Measurements from ENCODE around the gene CD200. TPM values are rescaled to one million over a fixed set of nuclear protein-coding genes. Genes with fewer than 3 reads are reported as not detected.

CD200 gene
- total and polyA plus RNA-seq, 11 donors = 0.26 to 23.9 (median 0.81) TPM

DNA sequence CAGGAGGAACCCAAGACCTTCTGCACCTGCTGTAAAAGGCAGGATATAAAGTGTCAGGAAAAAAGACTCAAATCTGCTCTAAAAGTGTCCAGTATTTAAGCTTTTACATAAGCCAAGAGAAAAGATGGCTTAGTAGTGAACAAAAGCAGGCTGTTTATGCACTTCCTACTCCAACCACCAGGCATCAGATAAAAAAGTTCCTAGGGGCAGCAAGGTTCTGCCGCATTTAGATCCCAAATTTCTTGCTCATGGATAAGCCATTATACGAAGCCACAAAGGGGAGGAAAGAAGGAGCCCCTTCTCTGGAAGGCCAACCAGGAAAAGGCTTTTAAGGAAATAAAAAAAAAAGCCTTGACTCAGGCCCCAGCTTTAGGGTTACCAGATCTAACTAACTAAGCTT, 28.3 kb upstream of the CD200 start:
- intact Hi-C loops (cut with DNase I) = no loop called here
- H3K4me1 ChIP-seq = peaks cover 0 to 20% (median 14%) of the 10 kb centered on the region in 12 donors
- no peaks in the 10 kb centered on the region for H3K27me3 ChIP-seq
- peak overlapping the region in 1 of 12 donors; percentile 39 for H3K27ac ChIP-seq
- ATAC-seq (no peak), DNase-seq (no peak)
- no peaks in the 10 kb centered on the region for H3K9me3 ChIP-seq
- peak overlapping the region in 9 of 12 donors; percentile 44 to 66 (median 49) for H3K4me3 ChIP-seq
- no peak for TF ChIP-seq POLR2A (IDR thresholded peaks at IDR 0.05)
- TF ChIP-seq, protein P1, sequence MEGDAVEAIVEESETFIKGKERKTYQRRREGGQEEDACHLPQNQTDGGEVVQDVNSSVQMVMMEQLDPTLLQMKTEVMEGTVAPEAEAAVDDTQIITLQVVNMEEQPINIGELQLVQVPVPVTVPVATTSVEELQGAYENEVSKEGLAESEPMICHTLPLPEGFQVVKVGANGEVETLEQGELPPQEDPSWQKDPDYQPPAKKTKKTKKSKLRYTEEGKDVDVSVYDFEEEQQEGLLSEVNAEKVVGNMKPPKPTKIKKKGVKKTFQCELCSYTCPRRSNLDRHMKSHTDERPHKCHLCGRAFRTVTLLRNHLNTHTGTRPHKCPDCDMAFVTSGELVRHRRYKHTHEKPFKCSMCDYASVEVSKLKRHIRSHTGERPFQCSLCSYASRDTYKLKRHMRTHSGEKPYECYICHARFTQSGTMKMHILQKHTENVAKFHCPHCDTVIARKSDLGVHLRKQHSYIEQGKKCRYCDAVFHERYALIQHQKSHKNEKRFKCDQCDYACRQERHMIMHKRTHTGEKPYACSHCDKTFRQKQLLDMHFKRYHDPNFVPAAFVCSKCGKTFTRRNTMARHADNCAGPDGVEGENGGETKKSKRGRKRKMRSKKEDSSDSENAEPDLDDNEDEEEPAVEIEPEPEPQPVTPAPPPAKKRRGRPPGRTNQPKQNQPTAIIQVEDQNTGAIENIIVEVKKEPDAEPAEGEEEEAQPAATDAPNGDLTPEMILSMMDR (IDR thresholded peaks at IDR 0.05) = peak in 5 of 12 donors; percentile 16 to 34 (median 27)
- WGBS, 4 donors = 47 to 65% (median 55%) methylated on average over 2 of the region's 2 CpGs
- no peaks in the 10 kb centered on the region for H3K36me3 ChIP-seq

DNA sequence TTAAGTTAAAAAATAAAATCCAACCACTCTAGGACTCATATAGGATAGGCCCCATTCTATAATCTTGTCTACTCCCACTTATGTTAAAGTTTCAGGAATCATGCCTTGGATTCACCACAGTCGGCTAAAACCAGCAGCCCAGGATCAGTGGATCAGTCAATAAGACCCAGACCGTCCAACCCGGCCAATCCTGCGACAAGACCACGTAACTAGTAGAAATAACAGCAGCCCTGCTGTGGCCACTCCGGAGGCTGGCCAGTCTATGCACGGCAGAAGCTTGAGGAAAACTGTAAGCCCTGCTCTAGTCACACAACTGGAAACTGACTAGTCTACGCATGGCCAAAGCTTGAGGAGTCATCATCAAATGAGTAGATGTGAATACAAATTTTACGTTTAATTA, 26.1 kb upstream of the CD200 start:
- no peaks in the 10 kb centered on the region for H3K27me3 ChIP-seq
- H3K9me3 ChIP-seq = no peaks in the 10 kb centered on the region
- no peak overlapping the region for H3K4me3 ChIP-seq
- DNase-seq (no peak), ATAC-seq (no peak)
- no peaks in the 10 kb centered on the region for H3K36me3 ChIP-seq
- H3K4me1 ChIP-seq = peaks cover 0 to 20% (median 14%) of the 10 kb centered on the region in 12 donors
- WGBS, 4 donors = 84 to 98% (median 89%) methylated on average over 9 of the region's 9 CpGs
- intact Hi-C loops (cut with DNase I) = no loop called here
- no peak for TF ChIP-seq POLR2A (IDR thresholded peaks at IDR 0.05)
- TF ChIP-seq, protein P1 (IDR thresholded peaks at IDR 0.05) = no peak
- H3K27ac ChIP-seq = no peak overlapping the region

DNA sequence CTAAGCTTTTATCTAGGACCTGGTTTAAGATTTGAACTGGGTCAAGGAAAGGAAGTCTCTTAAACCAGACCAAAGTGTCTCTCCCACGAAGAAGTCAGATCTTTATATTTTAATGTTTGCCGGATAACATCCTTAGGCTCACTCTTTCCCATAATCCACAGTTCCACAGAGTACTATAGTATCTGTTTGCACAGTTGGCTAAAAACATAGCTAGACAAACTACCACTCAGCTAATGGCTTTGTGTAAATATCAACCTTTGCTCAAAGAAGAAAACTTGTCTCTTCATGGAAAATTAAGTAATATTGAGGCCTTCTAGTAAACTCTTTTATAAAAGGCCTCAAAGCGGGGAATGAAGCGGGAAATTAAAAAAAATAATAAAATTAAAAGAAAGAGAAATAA, 25.4 kb upstream of the CD200 start:
- intact Hi-C loops (cut with DNase I) = no loop called here
- H3K27me3 ChIP-seq = no peaks in the 10 kb centered on the region
- H3K27ac ChIP-seq = peak overlapping the region in 5 of 12 donors; percentile 2 to 53 (median 32)
- ATAC-seq (no peak), DNase-seq (no peak)
- H3K36me3 ChIP-seq = no peaks in the 10 kb centered on the region
- H3K9me3 ChIP-seq = no peaks in the 10 kb centered on the region
- no peak overlapping the region for H3K4me3 ChIP-seq
- 54 to 80% (median 72%) methylated on average over 4 of the region's 4 CpGs for WGBS, 4 donors
- H3K4me1 ChIP-seq = peaks cover 0 to 20% (median 14%) of the 10 kb centered on the region in 12 donors
- TF ChIP-seq, protein P1 (IDR thresholded peaks at IDR 0.05) = no peak
- TF ChIP-seq POLR2A (IDR thresholded peaks at IDR 0.05) = no peak

DNA sequence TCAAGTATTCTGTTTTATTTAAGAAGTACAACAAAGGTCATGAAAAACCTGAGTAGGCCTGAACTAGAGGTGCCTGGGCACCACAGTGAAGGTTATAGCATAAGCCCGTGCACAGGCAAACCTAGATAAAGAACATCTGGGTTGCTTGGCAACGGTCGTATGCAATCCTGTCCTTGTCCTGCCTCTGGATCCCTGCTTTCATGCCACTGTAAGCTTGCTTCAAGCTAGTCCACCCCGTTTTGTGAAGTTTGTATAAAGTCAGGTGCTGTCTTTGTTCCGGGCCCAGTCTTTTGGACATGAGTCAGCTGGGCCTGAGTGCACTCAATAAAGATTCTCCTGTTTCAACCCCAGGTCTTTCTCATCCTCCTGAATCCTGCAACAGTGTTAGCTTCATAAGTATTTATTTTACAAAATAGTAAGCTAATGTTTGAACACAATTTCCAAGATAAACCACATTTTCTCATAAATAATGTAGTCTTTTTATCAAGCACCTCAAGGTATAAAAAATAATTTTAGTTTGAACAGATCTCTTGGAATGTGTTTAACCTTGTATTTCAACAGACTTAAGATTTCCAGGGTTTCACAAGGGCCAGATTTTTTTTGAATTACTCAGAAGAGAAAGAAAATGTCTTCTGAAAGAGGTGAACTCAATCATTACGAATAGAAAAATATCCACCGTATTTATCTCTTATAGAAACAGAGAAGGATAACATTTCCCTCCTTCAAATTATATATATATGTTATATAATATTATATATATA, 24.6 kb upstream of the CD200 start:
- Histone ChIP-seq H3K27ac (peak overlapping the region in 4 of 12 donors; percentile 7 to 53 (median 40)), H3K9me3 (no peaks in the 10 kb centered on the region), H3K4me3 (no peak overlapping the region), H3K27me3 (no peaks in the 10 kb centered on the region), H3K4me1 (peaks cover 0 to 17% (median 11%) of the 10 kb centered on the region in 12 donors), H3K36me3 (no peaks in the 10 kb centered on the region)
- intact Hi-C loops (cut with DNase I) = no loop called here
- WGBS, 4 donors = 47 to 55% (median 48%) methylated on average over 6 to 7 of the region's 7 CpGs
- TF ChIP-seq POLR2A (IDR thresholded peaks at IDR 0.05) = no peak
- DNase-seq (peak in 1 of 5 donors; percentile 24), ATAC-seq (no peak)

Measured in heart left ventricle (tissue), 16 donors.